IPS-NIHi7 (cell line): ENCODE measurements around the gene PLD4.
"Not testable (repeated sequence)": the region's sequence is repeated elsewhere in the genome, so short reads cannot be mapped to it uniquely, and the experiment has no call there.

Source experiments
- DNase-seq: peaks from one replicate; pipeline ENCODE4 v3.0.0; 2012; ENCODE audit warnings: mixed read lengths; ENCODE audit errors: extremely low spot score

The PLD4 gene

DNA sequence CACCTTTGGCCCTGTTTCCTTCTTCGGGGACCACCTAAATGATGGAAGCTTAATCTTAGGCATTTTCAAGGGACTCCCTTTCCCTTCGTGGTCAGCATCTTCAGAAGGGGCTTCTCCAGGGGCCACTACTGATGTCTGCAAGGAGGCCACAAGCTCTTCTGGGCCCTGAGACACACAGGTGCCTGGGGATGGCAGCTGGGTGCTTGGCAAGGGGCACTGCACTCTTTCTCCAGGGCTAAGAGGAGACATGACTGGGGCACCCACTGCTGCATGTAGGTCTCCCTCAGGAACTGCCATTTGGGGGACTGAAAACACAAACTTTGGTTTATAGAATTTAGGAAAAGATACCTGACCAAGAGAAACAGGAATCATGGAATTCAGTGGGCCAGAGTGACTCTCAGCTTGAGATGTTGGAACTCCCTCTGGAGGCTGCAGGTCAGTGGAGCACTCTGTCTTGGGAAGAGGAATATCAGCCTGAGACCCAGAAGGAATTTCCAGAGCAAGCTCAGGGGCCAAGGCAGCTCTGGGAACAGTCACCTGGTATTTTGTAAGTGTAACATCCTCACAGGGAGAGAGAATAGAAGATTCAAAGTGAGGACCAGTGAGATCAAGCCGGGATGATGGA, 16.0 kb downstream of the PLD4 start:
- DNase-seq = peak; percentile 69

- no peak for DNase-seq
Observed at GRCh38 chr14:104941508-104942365, 17.1 kb downstream of the PLD4 start.

GRCh38 chr14:104942586-104942985, 17.9 kb downstream of the PLD4 start:
- DNase-seq = no peak

DNA sequence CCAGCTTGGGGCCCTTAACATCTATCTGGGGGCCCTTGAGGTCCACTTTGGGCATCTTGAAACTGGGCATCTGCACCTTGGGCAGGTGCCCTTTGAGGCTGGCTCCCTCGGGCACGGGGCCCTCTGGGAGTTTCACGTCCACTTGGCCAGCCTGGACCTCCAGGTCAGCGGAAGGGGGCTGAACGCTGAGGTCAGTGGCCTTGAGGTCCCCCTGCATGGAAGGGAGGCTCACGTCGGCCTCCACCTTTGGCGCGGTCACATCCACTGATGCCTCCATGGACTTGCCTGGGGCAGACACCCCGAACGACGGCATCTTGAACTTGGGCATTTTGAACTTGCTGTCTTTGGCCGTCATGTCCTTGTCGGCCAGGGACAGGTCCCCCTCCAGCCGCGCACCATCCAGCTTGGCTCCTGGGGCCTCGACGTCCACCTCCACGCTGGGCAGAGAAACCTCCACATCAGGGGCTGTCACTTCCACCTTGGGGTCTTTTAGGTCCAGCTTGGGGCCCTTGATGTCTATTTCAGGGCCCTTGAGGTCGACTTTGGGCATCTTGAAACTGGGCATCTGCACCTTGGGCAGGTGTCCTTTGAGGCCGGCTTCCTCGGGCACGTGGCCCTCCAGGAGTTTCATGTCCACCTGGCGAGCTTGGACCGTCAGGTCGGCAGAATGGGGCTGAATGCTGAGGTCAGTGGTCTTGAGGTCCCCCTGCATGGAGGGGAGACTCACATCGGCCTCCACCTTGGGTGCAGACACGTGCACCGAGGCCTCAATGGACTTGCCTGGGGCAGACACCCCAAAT, 18.7 kb downstream of the PLD4 start:
- DNase-seq = not testable (repeated sequence)

DNA sequence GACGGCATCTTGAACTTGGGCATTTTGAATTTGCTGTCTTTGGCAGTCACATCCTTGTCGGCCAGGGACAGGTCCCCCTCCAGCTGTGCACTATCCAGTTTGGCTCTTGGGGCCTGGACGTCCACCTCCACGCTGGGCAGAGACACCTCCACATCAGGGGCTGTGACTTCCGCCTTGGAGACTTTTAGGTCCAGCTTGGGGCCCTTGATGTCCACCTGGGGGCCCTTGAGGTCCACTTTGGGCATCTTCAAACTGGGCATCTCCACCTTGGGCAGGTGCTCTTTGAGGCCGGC, 19.3 kb downstream of the PLD4 start:
- DNase-seq = not testable (repeated sequence)

GRCh38 chr14:104944436-104945205, 19.9 kb downstream of the PLD4 start:
- DNase-seq = not testable (repeated sequence)

DNA sequence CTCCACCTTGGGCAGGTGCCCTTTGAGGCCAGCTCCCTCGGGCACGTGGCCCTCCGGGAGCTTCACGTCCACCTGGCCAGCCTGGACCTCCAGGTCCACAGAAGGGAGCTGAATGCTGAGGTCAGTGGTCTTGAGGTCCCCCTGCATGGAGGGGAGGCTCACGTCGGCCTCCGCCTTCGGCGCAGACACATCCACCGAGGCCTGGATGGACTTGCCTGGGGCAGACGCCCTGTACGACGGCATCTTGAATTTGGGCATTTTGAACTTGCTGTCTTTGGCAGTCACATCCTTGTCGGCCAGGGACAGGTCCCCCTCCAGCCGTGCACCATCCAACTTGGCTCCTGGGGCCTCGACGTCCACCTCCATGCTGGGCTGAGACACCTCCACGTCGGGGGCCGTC, 20.6 kb downstream of the PLD4 start:
- DNase-seq = not testable (repeated sequence)

GRCh38 chr14:104945986-104946965, 21.6 kb downstream of the PLD4 start:
- not testable (repeated sequence) for DNase-seq

GRCh38 chr14:104947201-104947600, 22.5 kb downstream of the PLD4 start:
- not testable (repeated sequence) for DNase-seq

GRCh38 chr14:104947881-104948735, 23.4 kb downstream of the PLD4 start:
- not testable (repeated sequence) for DNase-seq

DNA sequence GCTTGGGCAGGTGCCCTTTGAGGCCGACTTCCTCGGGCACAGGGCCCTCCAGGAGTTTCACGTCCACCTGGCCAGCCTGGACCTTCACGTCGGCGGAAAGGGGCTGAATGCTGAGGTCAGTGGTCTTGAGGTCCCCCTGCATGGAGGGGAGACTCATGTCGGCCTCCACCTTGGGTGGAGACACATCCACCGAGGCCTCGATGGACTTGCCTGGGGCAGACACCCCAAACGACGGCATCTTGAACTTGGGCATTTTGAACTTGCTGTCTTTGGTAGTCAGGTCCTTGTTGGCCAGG, 24.0 kb downstream of the PLD4 start:
- no peak for DNase-seq

- not testable (repeated sequence) for DNase-seq
Observed at GRCh38 chr14:104949406-104949955, 24.8 kb downstream of the PLD4 start.

- DNase-seq = no peak
Observed at GRCh38 chr14:104950021-104950420, 25.3 kb downstream of the PLD4 start.

DNA sequence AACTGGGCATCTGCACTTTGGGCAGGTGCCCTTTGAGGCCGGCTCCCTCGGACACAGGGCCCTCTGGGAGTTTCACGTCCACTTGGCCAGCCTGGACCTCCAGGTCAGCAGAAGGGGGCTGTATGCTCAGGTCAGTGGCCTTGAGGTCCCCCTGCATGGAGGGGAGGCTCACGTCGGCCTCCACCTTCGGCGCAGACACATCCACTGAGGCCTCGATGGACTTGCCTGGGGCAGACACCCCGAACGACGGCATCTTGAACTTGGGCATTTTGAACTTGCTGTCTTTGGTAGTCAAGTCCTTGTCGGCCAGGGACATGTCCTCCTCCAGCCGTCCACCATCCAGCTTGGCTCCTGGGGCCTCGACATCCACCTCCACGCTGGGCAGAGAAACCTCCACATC, 26.0 kb downstream of the PLD4 start:
- not testable (repeated sequence) for DNase-seq

DNA sequence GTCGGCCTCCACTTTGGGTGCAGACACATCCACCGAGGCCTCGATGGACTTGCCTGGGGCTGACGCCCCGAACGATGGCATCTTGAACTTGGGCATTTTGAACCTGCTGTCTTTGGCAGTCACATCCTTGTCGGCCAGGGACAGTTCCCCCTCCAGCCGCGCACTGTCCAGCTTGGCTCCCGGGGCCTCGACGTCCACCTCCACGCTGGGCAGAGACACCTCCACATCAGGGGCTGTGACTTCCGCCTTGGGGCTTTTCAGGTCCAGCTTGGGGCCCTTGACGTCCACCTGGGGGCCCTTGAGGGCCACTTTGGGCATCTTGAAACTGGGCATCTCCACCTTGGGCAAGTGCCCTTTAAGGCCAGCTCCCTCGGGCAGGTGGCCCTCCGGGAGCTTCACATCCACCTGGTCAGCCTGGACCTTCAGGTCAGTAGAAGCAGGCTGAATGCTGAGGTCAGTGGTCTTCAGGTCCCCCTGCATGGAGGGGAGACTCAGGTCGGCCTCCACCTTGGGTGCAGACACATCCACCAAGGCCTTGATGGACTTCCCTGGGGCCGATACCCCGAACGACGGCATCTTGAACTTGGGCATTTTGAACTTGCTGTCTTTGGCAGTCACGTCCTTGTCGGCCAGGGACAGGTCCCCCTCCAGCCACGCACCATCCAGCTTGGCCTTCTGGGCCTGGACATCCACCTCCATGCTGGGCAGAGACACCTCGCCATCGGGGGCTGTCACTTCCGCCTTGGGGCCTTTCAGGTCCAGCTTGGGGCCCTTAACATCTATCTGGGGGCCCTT, 27.4 kb downstream of the PLD4 start:
- DNase-seq = not testable (repeated sequence)

GRCh38 chr14:104953097-104953496, 28.4 kb downstream of the PLD4 start:
- no peak for DNase-seq

- no peak for DNase-seq
Observed at GRCh38 chr14:104953896-104954656, 29.4 kb downstream of the PLD4 start.
